Measurements from ENCODE around the gene CENPF. TPM values are rescaled to one million over a fixed set of nuclear protein-coding genes. Genes with fewer than 3 reads are reported as not detected.
"Not testable (repeated sequence)": the region's sequence is repeated elsewhere in the genome, so short reads cannot be mapped to it uniquely, and the experiment has no call there.

CENPF gene
- total RNA-seq, 1 donor from 2014 or later = 2.8 TPM

GRCh38 chr1:214583824-214584554, 19.0 kb upstream of the CENPF start:
- no peak for DNase-seq (ENCODE audit: low read depth)

DNA sequence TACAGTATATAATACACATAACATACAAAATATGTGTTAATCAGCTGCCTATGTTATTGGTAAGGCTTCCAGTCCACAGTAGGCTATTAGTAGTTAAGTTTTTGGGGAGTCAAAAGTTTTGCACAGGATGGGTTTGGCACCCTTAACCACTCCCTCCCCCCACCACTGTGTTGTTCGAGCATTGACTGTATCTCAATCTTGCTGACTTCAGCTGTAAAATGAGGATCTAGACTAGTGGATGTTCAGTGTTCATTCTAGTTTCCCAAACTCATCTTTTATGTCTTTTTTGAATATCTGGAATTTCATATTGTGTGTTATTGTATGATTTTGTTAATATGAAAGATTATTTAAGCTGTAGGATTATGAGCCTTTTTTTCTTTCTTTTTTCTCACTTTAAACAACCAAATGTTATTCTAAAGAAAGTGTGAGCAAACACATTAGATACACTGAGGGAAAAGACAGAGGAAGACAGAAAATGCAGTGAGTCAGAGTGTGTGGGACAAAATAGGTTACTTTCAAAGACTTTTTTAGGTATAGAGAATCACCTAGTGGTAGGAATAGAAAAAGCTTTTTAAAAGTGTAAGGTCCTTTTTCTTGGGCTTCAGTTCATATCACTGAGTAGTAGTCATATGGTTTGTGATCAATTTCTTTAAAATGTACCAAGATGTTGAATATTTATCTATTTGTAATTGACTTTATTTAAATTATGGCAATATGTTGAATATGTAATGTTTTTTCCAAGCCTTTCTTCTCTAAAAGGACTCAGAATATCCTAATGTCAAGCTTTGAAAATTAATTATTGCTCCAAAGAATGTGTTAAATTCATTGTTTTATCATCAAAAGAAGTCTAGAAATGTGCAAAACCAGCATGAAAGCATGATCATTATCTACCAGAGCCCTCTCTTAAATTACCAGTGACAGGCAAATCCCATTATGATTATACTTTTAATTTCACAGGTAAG, 17.9 kb upstream of the CENPF start:
- DNase-seq (ENCODE audit: low read depth) = peak; percentile 63

- DNase-seq (ENCODE audit: low read depth) = no peak
These were observed 16.4 kb upstream of the CENPF start for GRCh38 chr1:214586621-214587020.

DNA sequence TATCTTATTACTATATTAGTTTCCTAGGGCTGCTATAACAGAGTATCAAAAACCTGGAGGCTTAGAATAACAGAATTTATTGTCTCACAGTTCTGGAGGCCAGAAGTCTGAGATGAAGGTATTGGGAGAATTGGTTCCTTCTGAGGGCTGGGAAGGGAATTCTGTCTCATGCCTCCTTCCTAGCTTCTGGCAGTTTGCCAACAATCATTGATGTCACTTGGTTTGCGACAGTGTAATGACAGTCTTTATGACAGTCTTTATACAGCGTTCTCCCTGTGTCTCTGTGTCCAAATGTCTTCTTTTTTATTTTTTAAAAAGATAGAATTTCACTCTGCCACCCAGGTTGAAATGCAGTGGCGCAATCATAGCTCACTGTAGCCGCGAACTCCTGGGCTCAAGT, 15.8 kb upstream of the CENPF start:
- no peak for DNase-seq (ENCODE audit: low read depth)

- no peak for DNase-seq (ENCODE audit: low read depth)
These were observed 13.9 kb upstream of the CENPF start for GRCh38 chr1:214588963-214589597.

GRCh38 chr1:214590696-214591095, 12.3 kb upstream of the CENPF start:
- no peak for DNase-seq (ENCODE audit: low read depth)

DNA sequence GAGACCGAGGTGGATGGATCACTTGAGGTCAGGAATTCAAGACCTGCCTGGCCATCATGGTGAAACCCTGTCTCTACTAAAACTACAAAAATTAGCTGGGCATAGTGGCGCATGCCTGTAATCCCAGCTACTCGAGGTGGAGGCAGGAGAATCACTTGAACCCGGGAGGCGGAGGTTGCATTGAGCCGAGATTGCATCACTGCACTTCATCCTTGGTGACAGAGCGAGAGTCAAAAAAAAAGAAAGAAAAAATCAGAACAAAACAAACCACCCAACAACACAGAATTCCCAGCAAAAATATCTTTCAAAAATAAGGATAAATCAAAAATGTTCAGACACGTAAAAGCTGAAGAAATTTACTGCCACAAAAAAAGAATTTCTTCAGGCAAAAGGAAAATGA, 11.1 kb upstream of the CENPF start:
- DNase-seq (ENCODE audit: low read depth) = not testable (repeated sequence)

- DNase-seq (ENCODE audit: low read depth) = no peak
These were observed 9.8 kb upstream of the CENPF start for GRCh38 chr1:214593158-214593557.

- DNase-seq (ENCODE audit: low read depth) = peak; percentile 18
These were observed 841 bp downstream of the CENPF start for GRCh38 chr1:214603819-214604252.

DNA sequence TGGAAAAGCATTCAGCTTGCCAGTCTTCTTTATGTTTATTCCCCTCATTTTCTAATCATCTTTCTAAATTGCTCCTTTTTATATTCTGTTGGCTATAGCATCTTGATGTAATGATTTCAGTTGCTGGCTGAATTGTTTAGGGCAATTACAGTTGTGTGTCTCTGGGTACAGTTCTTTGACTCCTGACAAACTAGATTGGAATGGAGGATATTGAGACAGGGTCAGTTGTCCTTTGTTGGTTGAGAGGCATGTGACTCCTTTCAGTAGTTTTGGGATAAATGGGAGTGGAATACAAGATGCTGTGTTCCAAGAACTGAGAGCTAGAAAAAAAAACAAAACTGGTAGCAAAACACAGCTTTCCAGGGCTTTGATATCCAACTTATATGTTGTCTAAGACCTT, 1.5 kb downstream of the CENPF start:
- peak; percentile 27 for DNase-seq (ENCODE audit: low read depth)

DNA sequence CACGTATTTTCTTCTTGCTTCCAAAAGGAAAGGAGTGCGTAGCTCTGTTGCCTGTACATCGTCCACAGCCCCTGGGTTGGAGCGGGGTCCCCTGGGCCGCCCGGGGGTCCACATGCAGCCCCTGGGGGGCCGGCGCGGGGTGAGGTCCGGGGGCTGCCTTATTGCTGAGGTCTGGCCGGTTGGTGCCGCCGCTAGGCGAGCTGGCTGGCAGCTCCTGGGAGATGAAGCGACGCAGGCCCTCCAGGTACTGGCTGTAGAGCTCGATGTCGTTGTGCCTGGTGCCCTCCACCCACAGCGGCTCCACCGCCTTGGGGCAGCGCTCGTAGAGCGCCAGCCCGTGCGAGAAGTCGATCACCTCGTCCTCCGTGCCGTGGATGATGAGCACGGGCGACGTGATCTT, 2.5 kb downstream of the CENPF start:
- not testable (repeated sequence) for DNase-seq (ENCODE audit: low read depth)

DNA sequence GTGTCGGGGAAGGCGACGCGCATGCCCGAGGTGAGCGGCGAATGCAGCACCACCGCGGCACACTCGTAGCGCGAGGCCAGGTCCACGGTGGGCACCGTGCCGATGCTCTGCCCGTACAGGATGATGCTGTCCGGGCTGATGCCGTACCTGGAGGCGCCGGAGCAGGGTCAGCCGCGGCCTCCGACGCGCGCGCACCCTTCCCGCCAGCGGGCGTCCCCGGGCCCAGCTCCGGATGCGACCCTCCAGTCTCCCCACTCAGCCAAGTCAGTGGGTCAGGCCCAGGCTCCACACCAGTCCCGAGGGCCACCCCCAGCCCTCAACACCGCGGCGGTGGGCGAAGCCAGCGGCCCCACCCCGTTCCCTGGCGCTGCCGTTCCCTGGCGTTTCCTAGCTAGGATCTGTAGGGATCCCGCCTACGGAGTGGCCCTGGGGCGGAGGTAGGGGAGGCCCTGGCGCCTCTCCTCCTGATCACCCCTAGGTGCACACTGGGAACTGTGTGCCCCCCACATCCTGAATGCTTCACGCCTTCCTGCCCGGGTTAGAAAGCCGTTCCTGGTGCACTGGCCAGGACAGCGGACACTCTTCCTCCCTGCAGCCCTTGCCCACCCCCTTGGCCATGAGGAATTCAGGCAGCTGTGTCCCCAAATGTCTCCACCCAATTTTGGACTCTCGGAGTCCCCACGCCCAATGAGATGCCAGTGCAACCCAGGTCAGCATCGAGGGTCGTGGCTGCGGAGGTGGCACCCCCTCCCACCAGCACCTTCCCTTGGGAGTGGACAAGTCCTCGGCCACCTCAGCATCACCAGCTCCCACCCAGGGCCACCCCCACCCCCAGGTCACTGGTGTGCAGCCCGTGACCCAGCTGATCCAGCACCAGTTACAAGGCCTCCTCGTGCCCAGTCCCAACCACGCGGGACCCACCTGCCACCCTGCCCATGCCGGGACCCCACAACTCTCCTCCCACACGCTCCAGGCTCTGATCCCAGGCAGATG, 3.2 kb downstream of the CENPF start:
- not testable (repeated sequence) for DNase-seq (ENCODE audit: low read depth)

DNA sequence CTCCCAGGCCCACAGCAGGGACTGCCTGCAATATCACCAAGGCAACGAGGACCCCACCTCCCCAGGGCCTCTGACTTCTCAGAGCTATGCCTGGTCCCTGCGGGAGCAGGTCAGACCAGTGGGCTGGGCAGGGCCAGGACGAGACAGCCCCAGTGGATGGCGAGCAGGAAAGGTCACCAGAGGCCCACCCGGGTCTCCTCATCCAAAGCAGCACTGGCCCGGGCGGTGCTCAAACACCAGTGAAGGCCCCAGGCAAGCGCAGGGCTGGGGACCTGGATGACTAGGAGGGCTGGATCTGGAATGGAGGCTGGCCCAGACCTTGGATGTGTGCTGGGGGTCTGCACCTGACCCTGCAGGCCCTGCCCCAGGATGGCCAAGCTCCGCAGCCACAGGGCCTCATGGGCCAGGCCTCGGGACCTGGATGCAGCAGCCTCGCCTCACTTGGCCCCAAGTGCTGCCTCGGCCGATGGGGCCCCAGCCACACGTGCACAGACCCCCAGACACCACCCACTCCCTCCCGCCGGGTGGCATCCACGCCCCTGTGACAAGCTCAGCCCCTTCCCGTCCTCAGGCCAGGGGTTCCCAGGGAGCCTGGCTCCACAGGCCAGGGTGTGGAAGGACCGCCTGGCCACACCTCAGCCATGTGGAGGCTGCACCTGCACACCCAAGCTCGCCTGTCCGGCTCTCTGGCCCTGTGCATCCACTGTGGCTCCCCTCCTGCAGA, 4.7 kb downstream of the CENPF start:
- not testable (repeated sequence) for DNase-seq (ENCODE audit: low read depth)

DNA sequence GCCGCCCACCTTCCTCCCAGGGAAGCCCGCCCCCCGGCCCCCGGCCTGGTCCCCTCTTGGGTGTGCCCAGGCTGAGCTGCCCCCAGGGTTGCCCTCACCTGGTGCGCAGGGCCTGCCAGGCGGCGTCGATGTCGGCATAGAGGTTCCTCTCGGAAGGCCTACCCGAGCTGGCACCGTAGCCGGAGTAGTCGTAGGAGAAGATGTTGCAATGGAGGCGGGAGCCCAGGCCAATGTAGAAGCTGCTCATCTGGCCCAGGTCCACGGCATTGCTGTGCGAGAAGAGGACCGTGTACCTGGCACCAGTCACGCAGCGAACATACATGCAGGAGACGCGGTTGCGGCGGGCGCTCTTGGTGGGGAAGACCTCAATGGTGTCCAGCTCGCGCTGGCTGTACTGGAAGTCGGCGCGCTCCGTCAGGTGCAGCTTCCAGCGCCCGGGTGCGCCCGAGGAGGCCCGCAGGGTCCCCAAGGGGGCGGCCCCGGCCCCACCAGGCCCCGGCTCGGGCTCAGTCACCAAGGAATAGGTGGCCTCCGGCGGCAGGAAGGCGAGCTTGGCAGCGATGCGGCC, 5.3 kb downstream of the CENPF start:
- DNase-seq (ENCODE audit: low read depth) = not testable (repeated sequence)

- not testable (repeated sequence) for DNase-seq (ENCODE audit: low read depth)
These were observed 5.8 kb downstream of the CENPF start for GRCh38 chr1:214608817-214609216.

- DNase-seq (ENCODE audit: low read depth) = no peak
These were observed 6.7 kb downstream of the CENPF start for GRCh38 chr1:214609692-214610091.

DNA sequence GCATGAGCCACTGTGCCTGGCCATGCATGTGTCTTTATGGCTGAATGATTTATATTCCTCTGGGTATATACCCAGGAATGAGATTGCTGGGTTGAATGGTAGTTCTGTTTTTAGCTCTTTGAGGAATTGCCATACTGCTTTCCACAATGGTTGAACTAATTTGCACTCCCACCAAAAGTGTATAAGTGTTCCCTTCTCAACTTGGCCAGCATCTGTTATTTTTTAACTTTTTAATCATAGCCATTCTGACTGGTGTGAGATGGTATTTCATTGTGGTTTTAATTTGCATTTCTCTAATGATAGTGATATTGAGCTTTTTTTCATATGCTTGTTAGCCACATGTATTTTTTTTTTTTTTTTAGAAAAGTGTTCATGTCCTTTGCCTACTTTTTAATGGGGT, 7.1 kb downstream of the CENPF start:
- DNase-seq (ENCODE audit: low read depth) = not testable (repeated sequence)

DNA sequence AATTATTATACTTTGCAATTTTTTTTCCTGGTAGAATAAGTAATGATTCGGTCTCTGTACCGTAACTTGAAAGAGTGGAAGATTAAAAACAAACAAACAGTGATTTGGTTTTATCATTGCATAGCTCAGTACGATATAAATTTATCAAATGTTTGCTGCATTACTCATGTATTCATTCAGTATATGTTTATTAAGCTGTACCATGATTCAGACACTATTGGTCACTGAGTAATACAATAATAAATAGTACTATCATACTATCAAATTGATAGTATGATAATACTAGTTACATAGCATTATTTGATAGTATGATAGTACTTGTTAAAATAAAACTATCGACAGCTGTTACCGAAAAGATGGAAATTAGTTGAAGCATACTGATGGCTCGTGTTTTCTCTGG, 12.1 kb downstream of the CENPF start:
- DNase-seq (ENCODE audit: low read depth) = no peak

GRCh38 chr1:214615871-214616270, 12.9 kb downstream of the CENPF start:
- no peak for DNase-seq (ENCODE audit: low read depth)
